ENCODE data around the gene TNIK. TPM values are rescaled to one million over a fixed set of nuclear protein-coding genes. Genes with fewer than 3 reads are reported as not detected.

The TNIK gene
- total and polyA plus RNA-seq, 10 of the 15 experiments (the other 5 are each of a cell fraction or from before 2014, with no cell fraction given) = 13.9 to 74.3 (median 48.2) TPM

- TF ChIP-seq BACH1 (IDR thresholded peaks at IDR 0.05; ENCODE audit: borderline replicate concordance) (no peak), IRF4 (IDR thresholded peaks at IDR 0.05; ENCODE audit: low read depth, low read length) (no peak), YBX1 (IDR thresholded peaks at IDR 0.05) (no peak), POU2F2 (IDR thresholded peaks at IDR 0.05; ENCODE audit: borderline replicate concordance, low read depth, low read length) (no peak), NBN (IDR thresholded peaks at IDR 0.05) (no peak), ESRRA (IDR thresholded peaks at IDR 0.05; ENCODE audit: low read length) (no peak), BMI1 (IDR thresholded peaks at IDR 0.05; ENCODE audit: borderline replicate concordance) (no peak), DPF2 (IDR thresholded peaks at IDR 0.05) (0 out of 2 replicates have a peak, but pooled peaks have one; percentile 38), CREM (IDR thresholded peaks at IDR 0.05; ENCODE audit: low read depth) (no peak), TCF12 (IDR thresholded peaks at IDR 0.05; ENCODE audit: low read depth, low read length) (no peak), HDAC6 (IDR thresholded peaks at IDR 0.05; ENCODE audit: unreplicated experiment) (no peak), POLR2A (IDR thresholded peaks at IDR 0.05; ENCODE audit: low read depth, low read length) (no peak), WRNIP1 (IDR thresholded peaks at IDR 0.05; ENCODE audit: borderline replicate concordance, low read depth, low read length) (no peak), MAX (IDR thresholded peaks at IDR 0.05; ENCODE audit: low read depth, low read length) (no peak), ZNF217 (IDR thresholded peaks at IDR 0.05) (peak; percentile 37; the same call in 1 of the 2 replicates), ZNF207 (IDR thresholded peaks at IDR 0.05; ENCODE audit: borderline replicate concordance) (no peak), PBX3 (IDR thresholded peaks at IDR 0.05; ENCODE audit: insufficient replicate concordance, low read depth, low read length) (no peak), BHLHE40 (IDR thresholded peaks at IDR 0.05; ENCODE audit: borderline replicate concordance in 1 of 2, low read depth in 2 of 2, low read length in 1 of 2) (0 out of 4 replicates have a peak, but pooled peaks of 1 of the 2 experiments have one; percentile 16), HDAC2 (IDR thresholded peaks at IDR 0.05) (no peak), KLF5 (IDR thresholded peaks at IDR 0.05; ENCODE audit: partially characterized antibody) (no peak), STAT1 (conservative IDR thresholded peaks at IDR 0.05) (no peak), RELB (IDR thresholded peaks at IDR 0.05; ENCODE audit: low read depth) (no peak), RBBP5 (conservative IDR thresholded peaks at IDR 0.05) (no peak), ATF3 (IDR thresholded peaks at IDR 0.05; ENCODE audit: borderline replicate concordance, extremely low read depth, low read depth, low read length) (no peak), ZNF274 (IDR thresholded peaks at IDR 0.05; ENCODE audit: insufficient read depth, insufficient read length) (no peak), SIX5 (IDR thresholded peaks at IDR 0.05; ENCODE audit: low read depth, low read length, severe bottlenecking) (no peak), GABPA (IDR thresholded peaks at IDR 0.05; ENCODE audit: low read depth) (no peak)
Measured at GRCh38 chr3:171293142-171293782, 166.9 kb downstream of the TNIK start (continued).

Measured in GM12878 (cell line).